HepG2 (cell line): Measurements from ENCODE around the gene TUFM.

Experiments
- ATF4 ChIP-seq, 2 experiments: fragments of 450-650 bp in 1 of 2; sonication (generic) in 1 of 2; formaldehyde crosslinking; IDR thresholded peaks; 2 replicates each; pipeline versions ENCODE4 v1.5.0 to v1.8.0; 2020 to 2022; ENCODE audit warnings: mild to moderate bottlenecking in 1 of 2, missing genetic modification reagents in 1 of 2
- CBX5 ChIP-seq: sonication (generic); formaldehyde crosslinking; IDR thresholded peaks from 2 replicates; pipeline ENCODE4 v1.4.0; 2020; ENCODE audit warnings: missing genetic modification reagents, borderline replicate concordance
- CTCF ChIP-seq: sonication (generic); formaldehyde crosslinking; IDR thresholded peaks from 2 replicates; pipeline ENCODE4 v1.5.0; 2020; ENCODE audit warnings: mild to moderate bottlenecking, missing genetic modification reagents, moderate library complexity
- FOSL1 ChIP-seq: sonication (generic); formaldehyde crosslinking; IDR thresholded peaks from 2 replicates; pipeline ENCODE4 v1.9.0; 2021; ENCODE audit warnings: missing genetic modification reagents, borderline replicate concordance
- MYC ChIP-seq: sonication (generic); formaldehyde crosslinking; IDR thresholded peaks from 2 replicates; pipeline ENCODE4 v1.9.0; 2021; ENCODE audit warnings: missing genetic modification reagents, borderline replicate concordance
- TMF1 ChIP-seq: sonication (generic); formaldehyde crosslinking; IDR thresholded peaks from 2 replicates; pipeline ENCODE4 v1.8.1; 2022; ENCODE audit warnings: low read depth, missing genetic modification reagents

- TF ChIP-seq CBX5 = no peak
- no peak for TF ChIP-seq CTCF (CRISPR knock-in tag)
- TF ChIP-seq FOSL1 = no peak
- no peak for TF ChIP-seq ATF4 (CRISPR knock-in tag; IDR thresholded peaks at IDR 0.05)
- no peak for TF ChIP-seq TMF1 (CRISPR knock-in tag)
- TF ChIP-seq MYC (CRISPR knock-in tag) = no peak
Measured at GRCh38 chr16:28820016-28820415, 26.1 kb downstream of the TUFM start.
